ENCODE results near the gene APOE.
"Not testable (repeated sequence)": the region's sequence is repeated elsewhere in the genome, so short reads cannot be mapped to it uniquely, and the experiment has no call there.

The APOE gene

GRCh38 chr19:44907613-44908012, 2.0 kb downstream of the APOE start:
- peaks cover 4% of the 10 kb centered on the region for H3K36me3 ChIP-seq (ENCODE audit: insufficient read depth, low read length)
- no peaks in the 10 kb centered on the region for H3K27me3 ChIP-seq (ENCODE audit: insufficient read depth, low read length)
- no peak overlapping the region for H3K4me3 ChIP-seq (ENCODE audit: low read length)
- no peaks in the 10 kb centered on the region for H3K9me3 ChIP-seq (ENCODE audit: low read length)
- H2AFZ ChIP-seq (ENCODE audit: low read depth, low read length) = no peak overlapping the region
- peaks cover 6% of the 10 kb centered on the region for H3K4me1 ChIP-seq (ENCODE audit: insufficient read depth, low read length)

- Histone ChIP-seq H2AFZ (ENCODE audit: low read depth, low read length) (no peak overlapping the region), H3K4me1 (ENCODE audit: insufficient read depth, low read length) (peaks cover 6% of the 10 kb centered on the region), H3K27me3 (ENCODE audit: insufficient read depth, low read length) (no peaks in the 10 kb centered on the region), H3K36me3 (ENCODE audit: insufficient read depth, low read length) (no peaks in the 10 kb centered on the region), H3K9me3 (ENCODE audit: low read length) (no peaks in the 10 kb centered on the region), H3K4me3 (ENCODE audit: low read length) (no peak overlapping the region)
Measured at GRCh38 chr19:44908074-44908835, 2.7 kb downstream of the APOE start.

- peaks cover 2% of the 10 kb centered on the region for H3K27me3 ChIP-seq (ENCODE audit: insufficient read depth, low read length)
- no peaks in the 10 kb centered on the region for H3K9me3 ChIP-seq (ENCODE audit: low read length)
- H2AFZ ChIP-seq (ENCODE audit: low read depth, low read length) = no peak overlapping the region
- no peak overlapping the region for H3K4me3 ChIP-seq (ENCODE audit: low read length)
- H3K36me3 ChIP-seq (ENCODE audit: insufficient read depth, low read length) = no peaks in the 10 kb centered on the region
- peaks cover 4% of the 10 kb centered on the region for H3K4me1 ChIP-seq (ENCODE audit: insufficient read depth, low read length)
Measured at GRCh38 chr19:44908836-44909261, 3.3 kb downstream of the APOE start.

GRCh38 chr19:44909775-44910174, 4.2 kb downstream of the APOE start:
- Histone ChIP-seq H3K4me3 (ENCODE audit: low read length) (no peak overlapping the region), H2AFZ (ENCODE audit: low read depth, low read length) (no peak overlapping the region), H3K36me3 (ENCODE audit: insufficient read depth, low read length) (no peaks in the 10 kb centered on the region), H3K9me3 (ENCODE audit: low read length) (no peaks in the 10 kb centered on the region), H3K4me1 (ENCODE audit: insufficient read depth, low read length) (peaks cover 10% of the 10 kb centered on the region), H3K27me3 (ENCODE audit: insufficient read depth, low read length) (peaks cover 8% of the 10 kb centered on the region)

- not testable (repeated sequence) for H3K27me3 ChIP-seq (ENCODE audit: insufficient read depth, low read length); H3K4me1 ChIP-seq (ENCODE audit: insufficient read depth, low read length); H3K9me3 ChIP-seq (ENCODE audit: low read length); H3K36me3 ChIP-seq (ENCODE audit: insufficient read depth, low read length); H2AFZ ChIP-seq (ENCODE audit: low read depth, low read length); H3K4me3 ChIP-seq (ENCODE audit: low read length)
Measured at GRCh38 chr19:44911896-44912295, 6.3 kb downstream of the APOE start.

- no peaks in the 10 kb centered on the region for H3K9me3 ChIP-seq (ENCODE audit: low read length)
Measured at GRCh38 chr19:44912854-44913253, 7.3 kb downstream of the APOE start.

GRCh38 chr19:44913512-44914432, 8.2 kb downstream of the APOE start:
- peak overlapping the region; percentile 36 for H3K4me3 ChIP-seq (ENCODE audit: low read length)
- H3K27me3 ChIP-seq (ENCODE audit: insufficient read depth, low read length); H3K9me3 ChIP-seq (ENCODE audit: low read length); H3K4me1 ChIP-seq (ENCODE audit: insufficient read depth, low read length); H3K36me3 ChIP-seq (ENCODE audit: insufficient read depth, low read length): not testable (repeated sequence)
- peak overlapping the region; percentile 89 for H2AFZ ChIP-seq (ENCODE audit: low read depth, low read length)

More at GRCh38 chr19:44912854-44913253, 7.3 kb downstream of the APOE start:
- peaks cover 8% of the 10 kb centered on the region for H3K27me3 ChIP-seq (ENCODE audit: insufficient read depth, low read length)
- no peak overlapping the region for H3K4me3 ChIP-seq (ENCODE audit: low read length)
- no peaks in the 10 kb centered on the region for H3K36me3 ChIP-seq (ENCODE audit: insufficient read depth, low read length)
- H3K4me1 ChIP-seq (ENCODE audit: insufficient read depth, low read length) = peaks cover 6% of the 10 kb centered on the region
- H2AFZ ChIP-seq (ENCODE audit: low read depth, low read length) = no peak overlapping the region

GRCh38 chr19:44914433-44915206, 9.0 kb downstream of the APOE start, which contains the start of gene APOC1:
TSS of gene APOC1 (plus strand) at chr19:44914608. CDS start at chr19:44914892, 284 bp downstream.
- Histone ChIP-seq H2AFZ (ENCODE audit: low read depth, low read length) (peak within 1 kb of the TSS; percentile 89), H3K4me3 (ENCODE audit: low read length) (peak within 1 kb of the TSS; percentile 36)
- H3K27me3 ChIP-seq (ENCODE audit: insufficient read depth, low read length); H3K36me3 ChIP-seq (ENCODE audit: insufficient read depth, low read length); H3K9me3 ChIP-seq (ENCODE audit: low read length); H3K4me1 ChIP-seq (ENCODE audit: insufficient read depth, low read length): not testable (repeated sequence)

- no peak overlapping the region for H3K4me3 ChIP-seq (ENCODE audit: low read length)
Measured at GRCh38 chr19:44924243-44924725, 18.7 kb downstream of the APOE start.

GRCh38 chr19:44925114-44925891, 19.7 kb downstream of the APOE start:
- Histone ChIP-seq H3K4me3 (ENCODE audit: low read length) (no peak overlapping the region), H2AFZ (ENCODE audit: low read depth, low read length) (no peak overlapping the region), H3K4me1 (ENCODE audit: insufficient read depth, low read length) (no peaks in the 10 kb centered on the region)

More at GRCh38 chr19:44924243-44924725, 18.7 kb downstream of the APOE start:
- Histone ChIP-seq H3K27me3 (ENCODE audit: insufficient read depth, low read length) (no peaks in the 10 kb centered on the region), H3K4me1 (ENCODE audit: insufficient read depth, low read length) (no peaks in the 10 kb centered on the region), H2AFZ (ENCODE audit: low read depth, low read length) (no peak overlapping the region), H3K9me3 (ENCODE audit: low read length) (no peaks in the 10 kb centered on the region), H3K36me3 (ENCODE audit: insufficient read depth, low read length) (no peaks in the 10 kb centered on the region)

GRCh38 chr19:44926245-44927077, 20.9 kb downstream of the APOE start:
- H2AFZ ChIP-seq (ENCODE audit: low read depth, low read length); H3K36me3 ChIP-seq (ENCODE audit: insufficient read depth, low read length); H3K4me1 ChIP-seq (ENCODE audit: insufficient read depth, low read length); H3K27me3 ChIP-seq (ENCODE audit: insufficient read depth, low read length); H3K9me3 ChIP-seq (ENCODE audit: low read length); H3K4me3 ChIP-seq (ENCODE audit: low read length): not testable (repeated sequence)

More at GRCh38 chr19:44925114-44925891, 19.7 kb downstream of the APOE start:
- Histone ChIP-seq H3K27me3 (ENCODE audit: insufficient read depth, low read length) (no peaks in the 10 kb centered on the region), H3K9me3 (ENCODE audit: low read length) (no peaks in the 10 kb centered on the region), H3K36me3 (ENCODE audit: insufficient read depth, low read length) (no peaks in the 10 kb centered on the region)
